GM10266 (cell line): ENCODE results near the gene CADPS.
"Not testable (repeated sequence)": the region's sequence is repeated elsewhere in the genome, so short reads cannot be mapped to it uniquely, and the experiment has no call there.

ENCODE experiments used
- DNase-seq: peaks from one replicate; pipeline ENCODE4 v3.0.0; 2012; ENCODE audit errors: extremely low spot score
- TF ChIP-seq, protein P1 (sequence below): IDR thresholded peaks from 2 replicates; pipeline ENCODE4 v1.5.1; 2012; ENCODE audit warnings: mild to moderate bottlenecking, low read depth; ENCODE audit not compliant: control insufficient read depth, insufficient read depth; ENCODE audit errors: missing control alignments

Gene CADPS

DNA sequence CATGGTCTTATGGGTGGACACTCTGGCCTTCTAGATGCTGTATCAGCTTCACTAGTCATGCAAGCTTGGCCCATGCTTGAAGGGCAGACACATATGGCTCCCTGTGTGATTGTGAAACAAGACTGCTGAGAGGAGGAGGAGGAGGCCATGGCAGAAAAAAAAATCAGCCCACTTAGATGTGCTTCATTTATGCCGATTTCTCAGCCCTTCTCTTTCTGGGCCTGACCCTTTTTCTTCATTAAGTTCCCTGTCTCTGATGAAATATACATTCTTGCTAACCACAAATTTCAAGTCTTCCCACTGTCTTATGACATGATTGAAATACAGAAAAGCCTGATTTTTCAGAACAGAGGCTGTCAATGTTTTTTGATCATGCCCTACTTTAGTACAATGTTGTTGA lies 288.9 kb downstream of the CADPS start:
- TF ChIP-seq, protein P1, sequence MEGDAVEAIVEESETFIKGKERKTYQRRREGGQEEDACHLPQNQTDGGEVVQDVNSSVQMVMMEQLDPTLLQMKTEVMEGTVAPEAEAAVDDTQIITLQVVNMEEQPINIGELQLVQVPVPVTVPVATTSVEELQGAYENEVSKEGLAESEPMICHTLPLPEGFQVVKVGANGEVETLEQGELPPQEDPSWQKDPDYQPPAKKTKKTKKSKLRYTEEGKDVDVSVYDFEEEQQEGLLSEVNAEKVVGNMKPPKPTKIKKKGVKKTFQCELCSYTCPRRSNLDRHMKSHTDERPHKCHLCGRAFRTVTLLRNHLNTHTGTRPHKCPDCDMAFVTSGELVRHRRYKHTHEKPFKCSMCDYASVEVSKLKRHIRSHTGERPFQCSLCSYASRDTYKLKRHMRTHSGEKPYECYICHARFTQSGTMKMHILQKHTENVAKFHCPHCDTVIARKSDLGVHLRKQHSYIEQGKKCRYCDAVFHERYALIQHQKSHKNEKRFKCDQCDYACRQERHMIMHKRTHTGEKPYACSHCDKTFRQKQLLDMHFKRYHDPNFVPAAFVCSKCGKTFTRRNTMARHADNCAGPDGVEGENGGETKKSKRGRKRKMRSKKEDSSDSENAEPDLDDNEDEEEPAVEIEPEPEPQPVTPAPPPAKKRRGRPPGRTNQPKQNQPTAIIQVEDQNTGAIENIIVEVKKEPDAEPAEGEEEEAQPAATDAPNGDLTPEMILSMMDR: no peak
- DNase-seq: no peak

DNA sequence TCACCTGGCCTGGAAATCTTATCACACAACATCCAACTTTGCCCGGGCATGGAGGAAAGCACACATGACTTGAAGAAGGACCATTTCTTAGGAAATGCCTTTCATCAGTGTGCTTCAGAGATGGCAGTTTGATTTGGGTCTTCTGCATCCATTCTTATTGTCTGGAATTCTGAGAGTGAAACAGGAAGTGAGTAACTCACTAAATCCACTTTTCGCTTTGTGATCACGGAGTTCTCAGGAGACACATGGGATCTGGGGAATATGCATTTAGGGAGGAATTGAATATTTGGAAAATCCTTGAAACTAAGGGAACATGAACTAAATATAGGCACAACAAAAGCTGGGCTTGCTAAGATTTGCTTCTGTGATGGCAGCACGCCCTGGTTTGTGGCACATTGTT lies 289.4 kb downstream of the CADPS start:
- TF ChIP-seq, protein P1: no peak
- no peak for DNase-seq

- TF ChIP-seq, protein P1: no peak
- no peak for DNase-seq
These were observed 290.6 kb downstream of the CADPS start for GRCh38 chr3:62584636-62585035.

- TF ChIP-seq, protein P1: no peak
- no peak for DNase-seq
These were observed 292.6 kb downstream of the CADPS start for GRCh38 chr3:62582495-62583172.

DNA sequence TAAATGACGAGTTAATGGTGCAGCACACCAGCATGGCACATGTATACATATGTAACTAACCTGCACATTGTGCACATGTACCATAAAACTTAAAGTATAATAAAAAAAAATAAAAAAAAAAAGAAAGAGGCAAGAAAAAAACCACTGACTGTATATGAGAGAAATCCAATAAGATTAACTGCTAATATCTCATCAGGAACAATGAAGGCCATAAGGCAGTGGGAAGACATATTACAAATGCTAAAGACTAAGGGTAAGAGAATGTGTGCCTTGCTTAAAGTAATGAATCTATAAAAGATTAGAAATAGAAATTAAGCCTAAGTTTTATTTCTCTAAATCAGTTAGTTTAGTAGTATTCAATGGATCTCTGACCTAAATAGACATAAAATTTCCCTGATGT lies 294.7 kb downstream of the CADPS start:
- DNase-seq: not testable (repeated sequence)

DNA sequence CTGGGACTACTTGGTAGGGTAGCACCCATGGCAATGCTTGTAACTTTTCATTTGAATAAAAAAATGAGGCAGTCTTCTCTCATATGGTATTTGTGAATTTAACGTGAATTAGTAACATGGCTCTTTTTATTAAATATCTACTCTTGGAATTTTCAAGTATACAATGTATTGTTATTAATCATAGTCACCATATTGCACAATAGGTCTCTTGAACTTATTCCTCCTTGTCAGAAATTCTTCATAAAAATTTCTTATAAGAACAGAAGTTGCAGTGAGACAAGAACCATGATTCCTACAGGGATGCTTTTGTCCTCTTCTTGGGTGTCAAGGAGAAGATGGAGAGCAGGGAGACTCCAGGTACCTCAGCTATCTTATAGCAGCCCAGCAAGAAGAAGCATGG lies 298.1 kb downstream of the CADPS start:
- DNase-seq: no peak
- TF ChIP-seq, protein P1: no peak

DNA sequence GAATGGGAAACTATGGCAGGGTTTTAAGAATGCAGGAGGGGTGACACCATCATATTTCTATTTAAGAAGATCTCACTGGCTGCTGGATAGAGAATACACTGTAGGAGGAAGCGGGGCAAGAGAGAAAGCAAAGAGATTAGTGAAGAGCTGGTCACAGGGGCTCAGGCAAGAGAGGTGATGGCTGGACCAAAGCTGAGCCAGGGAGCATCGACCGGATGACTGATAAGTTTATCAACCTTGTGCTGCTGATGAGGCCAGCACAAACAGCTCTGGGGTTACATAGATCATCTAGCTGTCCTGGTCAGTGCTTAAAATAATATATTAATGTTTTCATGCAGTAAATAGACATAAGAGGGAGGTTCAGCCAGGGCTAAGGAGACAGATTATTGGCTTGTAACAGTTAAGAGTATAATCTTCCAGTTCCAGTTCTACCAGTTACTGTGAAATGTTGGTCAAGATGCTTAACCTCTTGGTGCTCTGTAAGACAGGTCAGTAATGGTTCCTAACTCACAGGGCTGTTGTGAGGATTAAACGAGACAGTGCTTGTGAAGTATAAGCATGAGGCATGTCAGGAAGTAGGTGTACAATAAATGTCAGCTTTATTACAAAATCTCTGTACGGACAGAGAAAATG lies 300.8 kb downstream of the CADPS start:
- DNase-seq: no peak
- TF ChIP-seq, protein P1: no peak
